Testis (tissue), 2 donors: Measurements from ENCODE around the gene CDC123.

Experiments
- POLR2A ChIP-seq: fragments of 450-650 bp; IDR thresholded peaks from one replicate; pipeline ENCODE4 v1.6.1; 2017; ENCODE audit warnings: antibody characterized with exemption, mild to moderate bottlenecking, moderate library complexity
- TF ChIP-seq, protein P1 (sequence below), 3 experiments: fragments of 450-650 bp in 2 of 3; fragments of 200-600 bp in 1 of 3; sonication (generic) in 1 of 3; IDR thresholded peaks; one replicate each; pipeline ENCODE4 v1.5.1; 2016 to 2019; ENCODE audit warnings: antibody characterized with exemption in 3 of 3, mild to moderate bottlenecking in 2 of 3, moderate library complexity in 1 of 3

DNA sequence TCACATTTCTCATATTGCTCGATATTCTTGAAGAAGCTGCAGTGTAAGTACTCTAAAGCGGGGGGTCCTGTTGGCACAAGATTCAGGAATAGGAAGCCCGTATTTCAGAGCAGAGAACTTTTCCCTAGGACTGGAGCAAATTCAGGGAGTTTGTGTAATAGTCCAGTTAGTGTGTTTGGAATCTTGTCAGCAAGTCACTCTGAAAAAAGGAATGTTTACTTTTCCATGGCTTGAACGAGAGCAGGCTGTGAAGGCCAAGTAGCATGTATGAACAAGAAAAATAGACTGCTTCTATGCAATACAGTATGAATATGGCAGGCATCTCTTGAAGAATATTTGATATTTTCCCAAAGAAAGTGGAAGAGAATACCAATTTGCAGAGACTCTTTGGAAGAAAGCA, 39.8 kb downstream of the CDC123 start:
- TF ChIP-seq, protein P1, sequence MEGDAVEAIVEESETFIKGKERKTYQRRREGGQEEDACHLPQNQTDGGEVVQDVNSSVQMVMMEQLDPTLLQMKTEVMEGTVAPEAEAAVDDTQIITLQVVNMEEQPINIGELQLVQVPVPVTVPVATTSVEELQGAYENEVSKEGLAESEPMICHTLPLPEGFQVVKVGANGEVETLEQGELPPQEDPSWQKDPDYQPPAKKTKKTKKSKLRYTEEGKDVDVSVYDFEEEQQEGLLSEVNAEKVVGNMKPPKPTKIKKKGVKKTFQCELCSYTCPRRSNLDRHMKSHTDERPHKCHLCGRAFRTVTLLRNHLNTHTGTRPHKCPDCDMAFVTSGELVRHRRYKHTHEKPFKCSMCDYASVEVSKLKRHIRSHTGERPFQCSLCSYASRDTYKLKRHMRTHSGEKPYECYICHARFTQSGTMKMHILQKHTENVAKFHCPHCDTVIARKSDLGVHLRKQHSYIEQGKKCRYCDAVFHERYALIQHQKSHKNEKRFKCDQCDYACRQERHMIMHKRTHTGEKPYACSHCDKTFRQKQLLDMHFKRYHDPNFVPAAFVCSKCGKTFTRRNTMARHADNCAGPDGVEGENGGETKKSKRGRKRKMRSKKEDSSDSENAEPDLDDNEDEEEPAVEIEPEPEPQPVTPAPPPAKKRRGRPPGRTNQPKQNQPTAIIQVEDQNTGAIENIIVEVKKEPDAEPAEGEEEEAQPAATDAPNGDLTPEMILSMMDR (IDR thresholded peaks at IDR 0.05), result no peak
- no peak for TF ChIP-seq POLR2A
